ENCODE results near the gene GPR84. TPM values are rescaled to one million over a fixed set of nuclear protein-coding genes. Genes with fewer than 3 reads are reported as not detected.

Gene GPR84
- total RNA-seq, 2 donors from 2014 or later: 0.43 TPM; not detected in 1

- Histone ChIP-seq H3K27me3 (no peaks in the 10 kb centered on the region), H3K9me3 (no peaks in the 10 kb centered on the region), H3K4me3 (no peak overlapping the region), H3K36me3 (peaks cover 74% of the 10 kb centered on the region), H3K27ac (peak overlapping the region in 1 of 2 donors; percentile 18), H3K4me1 (peaks cover 0 to 75% of the 10 kb centered on the region in 2 donors)
- DNase-seq (ENCODE audit: low spot score): no peak
- no peak for TF ChIP-seq CTCF (IDR thresholded peaks at IDR 0.05)
Observed at GRCh38 chr12:54409267-54409666, 45.0 kb upstream of the GPR84 start.

GRCh38 chr12:54407183-54407905, 43.1 kb upstream of the GPR84 start:
- Histone ChIP-seq H3K27me3 (no peaks in the 10 kb centered on the region), H3K27ac (peak overlapping the region; percentile 64 to 69), H3K4me1 (peaks cover 0 to 56% of the 10 kb centered on the region in 2 donors), H3K36me3 (peaks cover 89% of the 10 kb centered on the region), H3K4me3 (no peak overlapping the region), H3K9me3 (no peaks in the 10 kb centered on the region)
- no peak for TF ChIP-seq CTCF (IDR thresholded peaks at IDR 0.05)
- no peak for DNase-seq (ENCODE audit: low spot score)

GRCh38 chr12:54405573-54405972, 41.3 kb upstream of the GPR84 start:
- Histone ChIP-seq H3K4me1 (peaks cover 0 to 39% of the 10 kb centered on the region in 2 donors), H3K9me3 (no peaks in the 10 kb centered on the region), H3K36me3 (peaks cover 100% of the 10 kb centered on the region), H3K4me3 (no peak overlapping the region), H3K27me3 (no peaks in the 10 kb centered on the region), H3K27ac (peak overlapping the region in 1 of 2 donors; percentile 51)
- DNase-seq (ENCODE audit: low spot score): no peak
- TF ChIP-seq CTCF (IDR thresholded peaks at IDR 0.05): no peak

DNA sequence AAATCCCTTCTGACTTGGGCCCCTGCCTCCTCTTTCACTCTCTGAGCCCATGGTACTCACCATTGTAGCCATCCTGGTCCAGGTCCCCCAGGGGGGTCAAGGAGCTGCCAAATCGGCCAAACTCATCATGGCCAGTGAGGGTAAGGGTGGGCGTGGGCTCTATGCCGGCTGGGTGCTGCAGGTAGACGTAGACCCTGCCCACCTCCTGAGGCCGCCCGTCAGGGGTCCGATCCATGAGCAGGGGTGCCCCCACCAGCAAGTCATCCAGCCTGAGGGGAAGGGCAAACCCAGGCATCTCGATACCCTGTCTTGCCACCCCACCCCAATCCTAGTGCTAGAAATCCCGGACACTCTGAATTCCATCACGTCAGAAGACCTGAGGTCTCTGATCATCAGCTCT, 40.8 kb upstream of the GPR84 start:
- Histone ChIP-seq H3K4me1 (peaks cover 0 to 34% of the 10 kb centered on the region in 2 donors), H3K36me3 (peaks cover 100% of the 10 kb centered on the region), H3K4me3 (no peak overlapping the region), H3K27ac (peak overlapping the region in 1 of 2 donors; percentile 43), H3K27me3 (no peaks in the 10 kb centered on the region), H3K9me3 (no peaks in the 10 kb centered on the region)
- DNase-seq (ENCODE audit: low spot score): no peak
- TF ChIP-seq CTCF (IDR thresholded peaks at IDR 0.05): no peak

- Histone ChIP-seq H3K9me3 (no peaks in the 10 kb centered on the region), H3K4me1 (peaks cover 0 to 29% of the 10 kb centered on the region in 2 donors), H3K27me3 (no peaks in the 10 kb centered on the region), H3K4me3 (no peak overlapping the region), H3K27ac (peak overlapping the region in 1 of 2 donors; percentile 43), H3K36me3 (peaks cover 100% of the 10 kb centered on the region)
- no peak for DNase-seq (ENCODE audit: low spot score)
- TF ChIP-seq CTCF (IDR thresholded peaks at IDR 0.05): peak; percentile 95 to 96
Observed at GRCh38 chr12:54404061-54405004, 40.0 kb upstream of the GPR84 start.
